Stimulated activated CD4-positive, alpha-beta T cell treated with anti-CD3 and anti-CD28 coated beads, Interleukin-12 subunit alpha, Interleukin-12 subunit beta, amount 100 ng/mL, for 48 hours (primary cell): Measurements from ENCODE around the gene KHDRBS2.

ENCODE experiments used
- DNase-seq, 3 donors: peaks; one replicate each; pipeline ENCODE4 v3.0.0-alpha.2; 2020; ENCODE audit warnings: low read depth in 2 of 3, low spot score in 1 of 3

The KHDRBS2 gene

GRCh38 chr6:62192593-62192992, 93.4 kb downstream of the KHDRBS2 start:
- no peak for DNase-seq

- no peak for DNase-seq
Observed at GRCh38 chr6:62175195-62175594, 110.8 kb downstream of the KHDRBS2 start.

GRCh38 chr6:62174548-62174947, 111.5 kb downstream of the KHDRBS2 start:
- DNase-seq, result no peak

DNA sequence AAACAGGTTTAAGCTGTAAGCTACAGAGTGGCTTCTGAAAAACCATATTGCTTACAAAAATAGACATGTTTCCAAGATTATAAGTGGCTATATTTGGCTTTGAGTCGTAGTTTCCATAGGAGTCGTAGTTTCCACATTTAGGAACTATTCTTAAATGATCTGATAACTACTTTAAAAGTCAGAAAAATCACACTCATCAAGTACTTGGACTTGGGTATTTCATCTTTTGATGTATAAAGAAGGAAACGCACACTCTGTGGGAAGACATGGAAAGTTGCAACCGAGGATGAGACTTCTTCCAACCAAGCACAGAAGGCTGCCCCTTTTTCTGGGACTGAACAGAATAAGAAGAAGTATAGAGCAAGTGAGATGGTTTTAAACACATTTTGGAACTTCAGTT, 118.3 kb downstream of the KHDRBS2 start:
- no peak for DNase-seq

DNA sequence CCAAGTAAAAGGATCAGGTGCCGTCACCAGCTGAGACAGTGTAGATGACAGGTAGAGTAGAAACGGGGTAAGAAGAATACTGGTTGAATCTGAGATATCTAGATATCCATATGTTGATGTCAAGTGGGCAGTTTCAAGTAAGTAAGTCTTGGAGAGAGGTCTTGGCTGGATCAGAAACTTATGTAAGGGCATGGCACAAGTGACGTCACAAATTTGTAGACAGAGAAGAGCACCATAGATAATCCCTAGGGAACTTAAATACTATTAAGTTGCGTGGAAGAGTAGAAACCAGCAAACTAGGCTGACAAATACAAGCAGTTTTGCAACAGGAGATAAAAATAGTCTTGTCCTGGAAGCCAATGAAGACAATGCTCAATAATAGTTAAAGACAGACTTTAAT, 123.2 kb downstream of the KHDRBS2 start:
- no peak for DNase-seq

- DNase-seq, result no peak
Observed at GRCh38 chr6:62152796-62153195, 133.2 kb downstream of the KHDRBS2 start.

- DNase-seq, result no peak
Observed at GRCh38 chr6:62150048-62150663, 135.9 kb downstream of the KHDRBS2 start.

- no peak for DNase-seq
Observed at GRCh38 chr6:62146954-62147853, 138.8 kb downstream of the KHDRBS2 start.

DNA sequence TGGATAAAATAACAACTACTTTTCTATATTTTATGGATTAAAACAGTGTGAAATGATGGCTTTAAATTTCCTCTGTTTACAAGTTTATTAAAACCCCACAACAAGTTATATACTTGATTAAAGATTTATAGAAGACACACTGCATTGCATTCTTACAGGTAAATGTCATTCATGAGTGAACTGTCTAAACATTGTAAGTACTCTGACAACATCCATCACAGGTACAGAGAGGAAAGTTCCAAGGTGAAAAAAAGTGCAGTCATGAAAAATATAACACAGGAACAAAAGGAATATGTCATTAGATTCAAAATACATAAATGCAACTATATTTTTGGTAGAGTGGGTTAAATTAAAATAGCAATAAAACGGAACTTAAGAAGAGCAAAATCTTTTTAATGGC, 156.9 kb downstream of the KHDRBS2 start:
- no peak for DNase-seq

DNA sequence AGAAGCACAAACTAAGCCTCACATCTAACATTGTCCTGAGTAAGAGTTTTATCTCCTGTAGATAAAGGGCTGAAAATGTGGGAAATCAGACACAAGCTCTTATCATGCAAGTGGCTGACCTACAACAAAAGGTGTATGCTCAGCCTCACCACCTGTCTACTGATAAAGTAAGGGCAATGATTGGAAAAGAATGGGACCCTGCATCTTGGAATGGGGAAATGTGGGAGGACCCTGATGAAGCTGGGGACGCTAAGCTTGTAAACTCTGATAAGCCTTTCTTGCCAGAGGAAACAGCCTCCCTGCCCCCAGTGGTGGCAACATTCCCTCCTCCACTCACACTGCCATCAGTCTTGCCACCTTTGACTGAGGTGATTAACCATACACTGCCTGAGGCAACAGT, 166.6 kb downstream of the KHDRBS2 start:
- DNase-seq, result no peak

DNA sequence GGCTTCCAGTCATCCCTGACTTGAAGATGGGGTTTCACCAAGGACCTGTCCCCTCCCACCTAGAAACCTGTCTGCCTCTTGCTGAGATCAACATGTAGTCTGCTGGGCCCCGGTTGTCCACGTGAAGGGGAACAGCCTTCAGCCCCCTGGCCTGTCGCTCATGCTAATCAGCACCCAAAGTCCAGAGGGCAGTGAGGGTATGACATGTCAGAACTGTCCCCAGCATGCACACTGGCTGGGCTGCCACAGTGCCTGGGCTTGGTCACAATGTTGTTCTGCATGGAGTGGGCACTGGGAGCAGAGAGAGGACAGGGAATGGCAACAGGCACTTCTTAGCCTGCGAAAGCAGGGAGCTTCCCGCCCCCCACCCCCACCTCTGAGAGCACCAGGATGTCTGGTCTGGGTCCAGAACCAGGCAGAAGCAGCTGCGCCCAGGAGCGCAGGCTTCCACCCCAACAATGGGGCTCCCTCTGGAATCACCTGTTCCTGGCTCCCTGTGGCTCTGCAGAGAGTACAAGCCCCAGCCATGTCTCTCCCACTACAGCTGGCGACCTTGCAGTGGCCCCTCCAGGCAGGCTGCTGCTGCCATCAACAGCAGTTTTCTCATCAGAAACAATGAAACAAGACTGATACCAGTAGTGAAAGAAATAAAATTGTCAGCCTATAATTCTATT, 182.7 kb downstream of the KHDRBS2 start:
- DNase-seq, result no peak

GRCh38 chr6:62102387-62102786, 183.6 kb downstream of the KHDRBS2 start:
- no peak for DNase-seq

DNA sequence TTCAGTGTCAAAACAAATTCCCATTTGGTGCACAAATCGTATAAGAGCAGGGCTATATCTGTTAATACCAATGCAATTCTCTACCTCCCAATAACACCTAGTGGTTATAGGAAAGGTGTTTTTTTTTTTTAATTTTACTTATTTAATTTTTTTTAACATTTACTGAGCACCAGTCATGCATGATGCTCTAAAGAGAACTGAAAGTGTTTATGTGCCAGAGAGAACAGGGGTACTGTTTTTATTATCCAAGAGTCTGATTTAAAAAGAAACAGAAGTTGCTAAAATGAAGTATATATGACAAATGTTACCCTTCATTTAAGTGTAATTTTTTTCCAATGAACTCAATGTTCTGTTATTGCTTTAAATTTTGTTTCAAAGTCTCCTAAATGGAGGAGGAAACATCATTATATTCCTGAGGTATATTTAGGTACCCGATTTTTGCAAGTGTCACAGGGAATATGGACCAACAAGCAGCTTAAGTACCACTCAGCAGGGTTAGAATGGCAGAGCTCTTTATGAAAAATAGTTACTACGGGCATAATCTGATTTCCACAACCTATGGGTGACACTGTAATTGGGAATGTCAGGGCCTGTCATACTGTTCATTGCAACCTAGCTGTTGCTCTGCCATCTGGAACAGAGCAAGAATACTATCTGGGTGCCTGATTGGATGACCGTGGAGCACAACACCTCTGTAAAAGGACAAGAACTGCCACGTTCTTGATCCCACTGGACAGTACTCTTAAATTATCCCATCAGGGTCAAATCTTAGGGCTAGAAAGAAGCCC, 195.4 kb downstream of the KHDRBS2 start:
- no peak for DNase-seq

GRCh38 chr6:62089781-62090180, 196.2 kb downstream of the KHDRBS2 start:
- DNase-seq, result no peak

DNA sequence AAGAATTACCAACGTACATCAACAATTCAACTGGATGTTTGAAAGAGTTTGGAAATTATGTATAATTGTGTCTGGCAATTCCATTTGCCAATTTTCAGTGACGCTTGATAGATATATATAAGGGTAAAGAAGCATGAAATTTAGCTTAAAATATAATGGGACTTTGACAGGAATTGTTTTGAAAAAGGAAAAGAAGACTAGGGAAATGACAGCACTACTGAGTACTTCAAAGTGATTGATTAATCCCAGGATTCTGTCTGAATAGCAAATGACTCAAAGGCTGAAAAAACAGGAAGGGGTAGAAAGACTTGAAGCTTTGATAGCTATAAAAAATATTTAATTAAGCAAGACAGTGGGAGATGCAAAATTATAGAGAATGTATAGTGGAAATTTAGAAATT, 200.0 kb downstream of the KHDRBS2 start:
- DNase-seq, result no peak

DNA sequence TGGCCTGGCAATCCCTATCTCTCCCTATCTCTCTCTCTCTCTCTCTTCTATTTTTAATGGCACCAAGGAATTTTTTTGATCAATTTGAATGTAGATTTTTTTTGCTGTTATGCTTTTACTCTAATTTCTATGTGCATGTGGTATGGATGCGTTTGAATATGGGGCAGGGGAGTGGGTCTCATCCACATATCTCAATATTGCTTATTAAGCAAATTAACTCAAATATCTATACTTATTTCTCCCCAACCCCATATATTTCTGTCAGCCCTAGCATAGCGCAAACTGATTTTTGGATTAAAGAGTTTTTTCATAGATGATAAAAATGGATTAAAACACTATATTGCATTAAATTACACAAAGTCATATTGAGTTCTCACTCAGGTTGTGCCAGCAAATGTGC, 210.2 kb downstream of the KHDRBS2 start:
- no peak for DNase-seq

DNA sequence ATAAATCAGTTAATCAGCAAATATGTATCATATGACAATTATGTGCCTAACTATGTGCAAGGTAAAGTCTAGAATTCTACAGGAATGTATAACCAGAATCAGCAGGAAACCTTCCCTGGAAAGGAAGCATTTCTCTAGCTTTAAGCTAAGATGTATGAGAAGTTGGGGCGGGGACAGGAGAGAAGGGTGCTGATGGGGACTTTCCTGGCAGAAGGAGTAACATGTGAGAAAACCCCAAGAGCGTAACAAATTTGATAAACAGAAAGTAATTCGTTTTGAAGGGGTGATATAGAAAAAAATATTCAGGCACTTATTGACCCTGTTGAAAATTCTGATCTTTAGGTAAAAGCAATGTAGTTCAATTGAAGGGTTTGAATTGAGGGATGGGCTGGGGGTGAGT, 226.1 kb downstream of the KHDRBS2 start:
- no peak for DNase-seq

- DNase-seq, result no peak
Observed at GRCh38 chr6:62057300-62057699, 228.7 kb downstream of the KHDRBS2 start.

GRCh38 chr6:62045502-62045901, 240.5 kb downstream of the KHDRBS2 start:
- no peak for DNase-seq

GRCh38 chr6:62043084-62043483, 242.9 kb downstream of the KHDRBS2 start:
- DNase-seq, result no peak

DNA sequence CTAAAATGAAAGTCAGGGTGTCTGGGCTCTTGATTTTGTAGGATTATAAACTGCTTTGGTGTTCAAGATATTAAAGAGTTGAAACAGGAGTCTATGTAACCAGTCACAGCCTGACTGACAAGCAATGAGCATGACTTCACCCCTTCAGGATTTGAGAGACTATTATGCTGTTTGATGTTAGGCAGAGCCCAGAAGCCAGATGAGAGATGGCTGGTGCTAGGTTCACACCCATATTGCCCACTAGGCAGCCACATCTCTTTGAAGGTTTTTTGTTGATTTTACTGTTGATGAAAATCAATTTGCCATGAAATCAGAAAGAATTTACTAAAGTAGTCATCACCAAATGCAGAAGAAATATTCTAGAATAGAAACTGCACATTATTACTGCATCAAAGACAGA, 243.6 kb downstream of the KHDRBS2 start:
- no peak for DNase-seq
